ENCODE results near the gene DHX32. TPM values are rescaled to one million over a fixed set of nuclear protein-coding genes. Genes with fewer than 3 reads are reported as not detected.

DHX32 gene
- total RNA-seq, 1 experiment from 2014 or later, result not detected

GRCh38 chr10:125797994-125798662, 83.0 kb downstream of the DHX32 start:
- Histone ChIP-seq H3K36me3 (ENCODE audit: insufficient read depth, low read length) (peaks cover 5% of the 10 kb centered on the region; the same call in 1 of the 2 replicates), H3K4me2 (ENCODE audit: low read depth, low read length, poor library complexity, severe bottlenecking) (no peak overlapping the region), H3K9me2 (replicated peaks; ENCODE audit: insufficient read depth, low read length) (no peaks in the 10 kb centered on the region)

GRCh38 chr10:125797424-125797823, 83.7 kb downstream of the DHX32 start:
- Histone ChIP-seq H3K4me2 (ENCODE audit: low read depth, low read length, poor library complexity, severe bottlenecking) (no peak overlapping the region), H2AFZ (ENCODE audit: low read length) (no peak overlapping the region), H3K27me3 (ENCODE audit: low read length) (no peaks in the 10 kb centered on the region), H4K20me1 (ENCODE audit: insufficient read depth, low read depth, low read length) (no peaks in the 10 kb centered on the region), H3K4me1 (ENCODE audit: low read length) (no peaks in the 10 kb centered on the region), H3K36me3 (ENCODE audit: insufficient read depth, low read length) (peaks cover 4% of the 10 kb centered on the region), H3K4me3 (ENCODE audit: low read length) (no peak overlapping the region), H3K27ac (ENCODE audit: low read length) (no peak overlapping the region), H3K79me2 (ENCODE audit: low read length) (no peaks in the 10 kb centered on the region), H3K9me3 (ENCODE audit: low read length) (no peaks in the 10 kb centered on the region), H3K9ac (ENCODE audit: low read length) (no peak overlapping the region), H3K9me2 (replicated peaks; ENCODE audit: insufficient read depth, low read length) (no peaks in the 10 kb centered on the region)
- DNase-seq, result no peak

More at GRCh38 chr10:125797994-125798662, 83.0 kb downstream of the DHX32 start:
- H3K27me3 ChIP-seq (ENCODE audit: low read length), result no peaks in the 10 kb centered on the region
- no peak overlapping the region for H3K27ac ChIP-seq (ENCODE audit: low read length)
- H3K9me3 ChIP-seq (ENCODE audit: low read length), result no peaks in the 10 kb centered on the region
- no peaks in the 10 kb centered on the region for H3K79me2 ChIP-seq (ENCODE audit: low read length)
- no peaks in the 10 kb centered on the region for H3K4me1 ChIP-seq (ENCODE audit: low read length)
- no peak for DNase-seq
- H3K9ac ChIP-seq (ENCODE audit: low read length), result no peak overlapping the region
- H3K4me3 ChIP-seq (ENCODE audit: low read length), result no peak overlapping the region
- H4K20me1 ChIP-seq (ENCODE audit: insufficient read depth, low read depth, low read length), result no peaks in the 10 kb centered on the region
- no peak overlapping the region for H2AFZ ChIP-seq (ENCODE audit: low read length)

GRCh38 chr10:125795637-125796190, 85.4 kb downstream of the DHX32 start:
- H3K4me2 ChIP-seq (ENCODE audit: low read depth, low read length, poor library complexity, severe bottlenecking), result no peak overlapping the region
- H3K36me3 ChIP-seq (ENCODE audit: insufficient read depth, low read length), result peaks cover 7% of the 10 kb centered on the region
- no peaks in the 10 kb centered on the region for H3K4me1 ChIP-seq (ENCODE audit: low read length)
- no peak overlapping the region for H3K27ac ChIP-seq (ENCODE audit: low read length)
- no peak overlapping the region for H2AFZ ChIP-seq (ENCODE audit: low read length)
- H3K9me2 ChIP-seq (replicated peaks; ENCODE audit: insufficient read depth, low read length), result no peaks in the 10 kb centered on the region
- no peak for DNase-seq
- H3K9ac ChIP-seq (ENCODE audit: low read length), result no peak overlapping the region
- no peak overlapping the region for H3K4me3 ChIP-seq (ENCODE audit: low read length)
- no peaks in the 10 kb centered on the region for H3K9me3 ChIP-seq (ENCODE audit: low read length)
- no peaks in the 10 kb centered on the region for H3K27me3 ChIP-seq (ENCODE audit: low read length)
- no peaks in the 10 kb centered on the region for H4K20me1 ChIP-seq (ENCODE audit: insufficient read depth, low read depth, low read length)
- H3K79me2 ChIP-seq (ENCODE audit: low read length), result no peaks in the 10 kb centered on the region

GRCh38 chr10:125795128-125795527, 86.0 kb downstream of the DHX32 start:
- Histone ChIP-seq H3K4me2 (ENCODE audit: low read depth, low read length, poor library complexity, severe bottlenecking) (no peak overlapping the region), H3K79me2 (ENCODE audit: low read length) (no peaks in the 10 kb centered on the region), H3K9me3 (ENCODE audit: low read length) (no peaks in the 10 kb centered on the region), H4K20me1 (ENCODE audit: insufficient read depth, low read depth, low read length) (no peaks in the 10 kb centered on the region), H3K27ac (ENCODE audit: low read length) (no peak overlapping the region), H3K4me1 (ENCODE audit: low read length) (no peaks in the 10 kb centered on the region), H3K36me3 (ENCODE audit: insufficient read depth, low read length) (peaks cover 7% of the 10 kb centered on the region), H3K9me2 (replicated peaks; ENCODE audit: insufficient read depth, low read length) (no peaks in the 10 kb centered on the region), H3K4me3 (ENCODE audit: low read length) (no peak overlapping the region), H3K9ac (ENCODE audit: low read length) (no peak overlapping the region), H3K27me3 (ENCODE audit: low read length) (no peaks in the 10 kb centered on the region), H2AFZ (ENCODE audit: low read length) (no peak overlapping the region)
- no peak for DNase-seq

- DNase-seq, result no peak
- Histone ChIP-seq H3K9ac (ENCODE audit: low read length) (no peak overlapping the region), H4K20me1 (ENCODE audit: insufficient read depth, low read depth, low read length) (no peaks in the 10 kb centered on the region), H3K9me3 (ENCODE audit: low read length) (no peaks in the 10 kb centered on the region), H3K36me3 (ENCODE audit: insufficient read depth, low read length) (peaks cover 7% of the 10 kb centered on the region), H2AFZ (ENCODE audit: low read length) (no peak overlapping the region), H3K79me2 (ENCODE audit: low read length) (no peaks in the 10 kb centered on the region), H3K27me3 (ENCODE audit: low read length) (no peaks in the 10 kb centered on the region), H3K4me3 (ENCODE audit: low read length) (no peak overlapping the region), H3K4me1 (ENCODE audit: low read length) (no peaks in the 10 kb centered on the region), H3K9me2 (replicated peaks; ENCODE audit: insufficient read depth, low read length) (no peaks in the 10 kb centered on the region), H3K4me2 (ENCODE audit: low read depth, low read length, poor library complexity, severe bottlenecking) (no peak overlapping the region), H3K27ac (ENCODE audit: low read length) (no peak overlapping the region)
Observed at GRCh38 chr10:125792342-125793300, 88.5 kb downstream of the DHX32 start.

- Histone ChIP-seq H3K36me3 (ENCODE audit: insufficient read depth, low read length) (peaks cover 4% of the 10 kb centered on the region; the same call in 1 of the 2 replicates), H3K4me2 (ENCODE audit: low read depth, low read length, poor library complexity, severe bottlenecking) (no peak overlapping the region), H3K9me2 (replicated peaks; ENCODE audit: insufficient read depth, low read length) (no peaks in the 10 kb centered on the region), H4K20me1 (ENCODE audit: insufficient read depth, low read depth, low read length) (0 out of 2 replicates have a peak, but pooled peaks cover 3% of the 10 kb centered on the region), H3K4me1 (ENCODE audit: low read length) (peaks cover 3% of the 10 kb centered on the region; the same call in 1 of the 2 replicates), H3K9me3 (ENCODE audit: low read length) (no peaks in the 10 kb centered on the region), H3K27me3 (ENCODE audit: low read length) (no peaks in the 10 kb centered on the region), H3K4me3 (ENCODE audit: low read length) (no peak overlapping the region), H3K27ac (ENCODE audit: low read length) (no peak overlapping the region), H3K9ac (ENCODE audit: low read length) (no peak overlapping the region), H2AFZ (ENCODE audit: low read length) (no peak overlapping the region), H3K79me2 (ENCODE audit: low read length) (no peaks in the 10 kb centered on the region)
- no peak for DNase-seq
Observed at GRCh38 chr10:125788156-125789034, 92.7 kb downstream of the DHX32 start.

All from Karpas-422 (cell line).